22Rv1 (cell line): Measurements from ENCODE around the gene CEP20.

Experiments
- H3K27ac ChIP-seq: fragments of 450-650 bp; 2 replicates; pipeline ENCODE4 v1.5.1; 2017
- ZFX ChIP-seq: fragments of 450-650 bp; IDR thresholded peaks from 2 replicates; pipeline ENCODE4 v1.6.1; 2017; ENCODE audit warnings: antibody characterized with exemption, borderline replicate concordance
- TF ChIP-seq, protein P1 (sequence below): fragments of 450-650 bp; IDR thresholded peaks from 2 replicates; pipeline ENCODE4 v1.5.1; 2017; ENCODE audit warnings: mild to moderate bottlenecking

Gene CEP20

DNA sequence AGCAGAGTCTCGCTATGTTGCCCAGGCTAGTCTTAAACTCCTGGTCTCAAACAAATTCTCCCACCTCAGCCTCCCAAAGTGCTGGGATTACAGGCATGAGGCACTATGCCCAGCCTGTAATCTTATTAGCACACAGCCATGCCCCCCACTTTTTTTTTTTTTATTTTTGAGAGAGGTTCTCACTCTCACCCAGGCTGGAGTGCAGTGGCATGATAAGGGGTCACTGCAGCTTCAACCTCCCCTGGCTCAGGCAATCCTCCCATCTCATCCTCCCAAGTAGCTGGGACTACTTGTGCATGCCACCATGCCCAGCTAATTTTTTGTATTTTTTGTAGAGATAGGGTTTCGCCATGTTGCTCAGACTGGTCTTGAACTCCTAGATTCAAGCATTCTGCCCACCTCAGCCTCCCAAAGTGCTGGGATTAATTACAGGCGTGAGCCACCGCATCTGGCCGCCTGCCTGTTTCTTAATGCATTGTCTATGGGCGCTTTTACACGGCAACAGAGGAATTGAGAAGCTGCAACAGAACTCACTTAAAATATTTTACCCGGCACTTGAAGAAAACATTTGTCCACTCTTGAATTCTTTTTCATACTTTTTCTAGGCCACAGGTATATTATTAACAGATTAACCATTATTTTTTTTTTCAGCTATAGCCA is 8.8 kb upstream of the CEP20 start:
- TF ChIP-seq ZFX, result no peak
- no peak overlapping the region for H3K27ac ChIP-seq

DNA sequence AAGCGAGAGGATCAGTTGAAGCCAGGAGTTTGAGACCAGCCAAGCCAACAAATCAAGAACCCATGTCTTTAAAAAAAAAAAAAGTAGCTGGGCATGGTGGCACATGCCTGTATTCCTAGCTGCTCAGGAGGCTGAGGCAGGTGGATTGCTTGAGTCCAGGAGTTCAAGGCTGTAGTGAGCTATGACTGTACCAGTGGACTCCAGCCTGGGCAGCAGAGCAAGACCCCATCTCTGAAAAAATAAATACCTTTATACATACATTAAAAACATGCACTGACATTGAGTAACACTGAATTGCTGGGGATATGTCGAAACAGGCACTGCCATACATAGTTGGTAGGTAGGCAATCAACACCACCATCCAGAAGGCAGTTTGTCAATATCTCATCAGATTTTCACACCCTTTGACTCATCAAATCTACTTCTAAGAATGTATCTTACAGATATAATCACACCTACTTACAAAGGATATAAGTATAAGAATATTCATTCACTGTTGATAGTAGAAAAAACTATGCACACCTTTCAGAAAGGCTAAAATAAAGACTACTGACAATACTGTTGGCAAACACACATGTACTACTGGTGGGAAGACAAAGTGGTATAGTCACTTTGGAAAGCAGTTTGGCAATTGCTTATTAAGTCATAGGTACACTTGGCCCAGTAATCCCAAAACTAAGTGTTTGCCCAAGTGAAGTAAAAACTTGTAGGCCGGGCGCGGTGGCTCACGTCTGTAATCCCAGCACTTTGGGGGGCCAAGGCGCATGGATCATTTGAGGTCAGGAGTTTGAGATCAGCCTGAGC is 6.4 kb upstream of the CEP20 start:
- no peak overlapping the region for H3K27ac ChIP-seq
- TF ChIP-seq ZFX, result no peak
- TF ChIP-seq, protein P1, sequence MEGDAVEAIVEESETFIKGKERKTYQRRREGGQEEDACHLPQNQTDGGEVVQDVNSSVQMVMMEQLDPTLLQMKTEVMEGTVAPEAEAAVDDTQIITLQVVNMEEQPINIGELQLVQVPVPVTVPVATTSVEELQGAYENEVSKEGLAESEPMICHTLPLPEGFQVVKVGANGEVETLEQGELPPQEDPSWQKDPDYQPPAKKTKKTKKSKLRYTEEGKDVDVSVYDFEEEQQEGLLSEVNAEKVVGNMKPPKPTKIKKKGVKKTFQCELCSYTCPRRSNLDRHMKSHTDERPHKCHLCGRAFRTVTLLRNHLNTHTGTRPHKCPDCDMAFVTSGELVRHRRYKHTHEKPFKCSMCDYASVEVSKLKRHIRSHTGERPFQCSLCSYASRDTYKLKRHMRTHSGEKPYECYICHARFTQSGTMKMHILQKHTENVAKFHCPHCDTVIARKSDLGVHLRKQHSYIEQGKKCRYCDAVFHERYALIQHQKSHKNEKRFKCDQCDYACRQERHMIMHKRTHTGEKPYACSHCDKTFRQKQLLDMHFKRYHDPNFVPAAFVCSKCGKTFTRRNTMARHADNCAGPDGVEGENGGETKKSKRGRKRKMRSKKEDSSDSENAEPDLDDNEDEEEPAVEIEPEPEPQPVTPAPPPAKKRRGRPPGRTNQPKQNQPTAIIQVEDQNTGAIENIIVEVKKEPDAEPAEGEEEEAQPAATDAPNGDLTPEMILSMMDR, result no peak

DNA sequence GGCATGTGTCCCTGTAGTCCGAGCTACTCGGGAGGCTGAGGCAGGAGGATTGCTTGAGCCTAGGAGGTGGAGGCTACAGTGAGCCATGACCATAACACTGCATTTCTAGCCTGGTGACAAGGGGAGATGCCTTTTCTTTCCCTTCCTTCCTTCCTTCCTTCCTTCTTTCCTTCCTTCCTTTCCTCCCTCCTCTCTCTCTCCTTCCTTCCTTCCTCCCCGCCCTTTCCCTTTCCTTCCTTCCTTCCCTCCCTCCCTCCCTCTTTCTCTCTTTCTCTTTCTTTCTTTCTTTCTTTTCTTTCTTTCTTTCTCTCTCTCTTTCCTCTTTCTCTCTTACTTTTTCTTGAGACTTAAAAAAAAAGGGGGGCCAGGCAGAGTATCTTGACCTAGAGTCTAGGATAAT is 3.1 kb upstream of the CEP20 start:
- no peak overlapping the region for H3K27ac ChIP-seq
- TF ChIP-seq ZFX, result no peak
- TF ChIP-seq, protein P1, result no peak

DNA sequence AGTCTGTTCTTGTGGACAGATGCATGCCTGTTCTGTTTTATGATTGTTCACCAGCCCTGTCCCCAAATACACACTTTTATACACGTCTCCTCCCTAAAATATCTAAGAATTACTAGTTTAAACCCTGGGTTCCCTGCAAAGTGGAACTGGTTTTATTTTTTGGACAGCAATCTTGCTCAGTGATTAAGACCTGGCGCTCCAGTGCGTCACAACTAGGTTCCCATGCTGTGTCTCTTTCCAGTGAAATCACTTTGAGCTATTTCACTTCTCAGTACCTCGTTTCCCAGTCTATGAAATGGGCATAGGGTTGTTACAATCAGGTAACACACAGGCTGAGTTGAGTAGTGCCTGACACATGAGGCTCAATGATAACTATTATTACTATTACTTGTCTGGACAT is 1.1 kb downstream of the CEP20 start:
- H3K27ac ChIP-seq, result no peak overlapping the region
- no peak for TF ChIP-seq ZFX
- TF ChIP-seq, protein P1, result no peak

DNA sequence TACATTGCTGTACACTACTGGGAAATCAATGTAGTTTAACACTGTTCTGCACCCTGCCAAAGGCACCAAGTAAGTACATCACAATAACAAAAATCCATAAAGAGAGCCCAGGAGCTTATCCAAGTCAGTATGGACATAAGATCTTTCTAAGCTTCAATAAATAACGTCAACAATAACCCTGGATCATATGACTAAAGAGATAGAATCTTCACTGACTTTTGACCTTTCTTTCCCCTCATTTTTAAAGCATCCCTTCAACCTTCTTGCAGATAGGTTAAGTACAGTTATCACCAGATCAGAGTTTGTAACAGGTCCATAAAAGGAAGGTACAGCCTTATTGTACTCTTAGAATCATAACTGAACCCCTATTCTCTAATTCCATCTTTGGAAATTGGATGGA is 2.3 kb downstream of the CEP20 start:
- no peak overlapping the region for H3K27ac ChIP-seq
- TF ChIP-seq ZFX, result no peak
- TF ChIP-seq, protein P1, result no peak

DNA sequence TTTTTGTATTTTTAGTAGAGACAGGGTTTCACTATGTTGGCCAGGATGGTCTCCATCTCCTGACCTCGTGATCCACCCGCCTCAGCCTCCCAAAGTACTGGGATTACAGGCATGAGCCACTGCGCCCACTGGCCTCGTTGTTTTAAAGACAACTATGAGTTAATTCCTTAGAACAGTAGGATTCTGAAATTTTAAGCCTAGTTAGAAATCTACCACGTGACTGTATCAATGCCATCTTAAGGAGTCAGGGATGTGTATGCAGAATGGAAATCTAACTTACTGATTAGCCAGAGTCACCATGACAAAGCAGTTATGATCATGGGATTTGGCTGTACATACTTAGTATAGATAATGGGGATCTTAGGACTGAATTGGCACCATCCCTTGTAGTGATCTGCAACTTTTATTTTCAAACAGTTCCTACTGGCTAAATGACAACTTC is 2.8 kb downstream of the CEP20 start:
- TF ChIP-seq, protein P1, result no peak
- TF ChIP-seq ZFX, result no peak
- no peak overlapping the region for H3K27ac ChIP-seq

DNA sequence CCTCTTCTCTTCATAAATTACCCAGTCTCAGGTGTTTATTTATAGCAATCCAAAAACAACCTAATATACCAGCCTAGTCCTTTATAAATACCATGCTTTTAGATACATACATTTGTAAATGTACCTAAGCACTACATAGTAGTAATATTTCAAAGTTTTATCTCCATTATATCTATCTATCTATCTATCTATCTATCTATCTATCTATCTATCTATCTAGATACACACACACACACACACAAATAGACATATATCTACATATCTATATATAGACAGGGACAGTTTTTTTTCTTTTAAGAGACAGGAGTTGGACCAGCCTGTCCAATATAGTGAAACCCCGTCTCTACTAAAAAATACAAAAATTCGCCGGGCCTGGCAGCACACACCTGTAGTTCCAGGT is 5.8 kb downstream of the CEP20 start:
- TF ChIP-seq, protein P1, result no peak
- no peak for TF ChIP-seq ZFX
- H3K27ac ChIP-seq, result no peak overlapping the region
